Thyroid gland (tissue), 4 donors: ENCODE results near the gene RHBDL2. TPM values are rescaled to one million over a fixed set of nuclear protein-coding genes. Genes with fewer than 3 reads are reported as not detected.

Experiments used
- DNase-seq, 2 donors: peaks; one replicate each; pipeline ENCODE4 v3.0.0-alpha.2; 2019
- H3K27ac ChIP-seq, 3 donors: fragments of 200-600 bp; sonication (generic); 1 replicate in 2 of 3; 2 replicates in 1 of 3; pipeline ENCODE4 v1.5.1; 2016 to 2019; ENCODE audit warnings: mild to moderate bottlenecking in 1 of 3, moderate library complexity in 1 of 3
- H3K27me3 ChIP-seq: fragments of 200-600 bp; sonication (generic); one replicate; pipeline ENCODE4 v1.5.1; 2019
- H3K36me3 ChIP-seq, 2 donors: fragments of 200-600 bp; sonication (generic); one replicate each; pipeline ENCODE4 v1.5.1; 2016 to 2019
- H3K4me1 ChIP-seq, 2 donors: fragments of 200-600 bp; sonication (generic); one replicate each; pipeline ENCODE4 v1.5.1; 2017 to 2019
- H3K4me3 ChIP-seq, 3 donors: fragments of 200-600 bp; sonication (generic); replicated peaks in 1 of 3; 1 replicate in 2 of 3; 2 replicates in 1 of 3; pipeline ENCODE4 v1.5.1; 2016; ENCODE audit warnings: mild to moderate bottlenecking in 1 of 3
- H3K9me3 ChIP-seq: fragments of 200-600 bp; sonication (generic); one replicate; pipeline ENCODE4 v1.5.1; 2017
- POLR2A ChIP-seq, 2 donors: fragments of 450-650 bp; IDR thresholded peaks; one replicate each; pipeline ENCODE4 v1.6.1; 2017; ENCODE audit warnings: antibody characterized with exemption in 2 of 2, mild to moderate bottlenecking in 2 of 2, moderate library complexity in 1 of 2
- WGBS, 2 donors: methylation state at CpG; one replicate each; pipeline ENCODE4 v1.1.5; 2017; 5-methylcytosine and 5-hydroxymethylcytosine counted together
- intact Hi-C: fragments of 100-400 bp; cut with DNase I; formaldehyde crosslinking; loops from one replicate; pipeline ENCODE4 v1.15.1; 2023
- total RNA-seq, 4 donors: library from RNA; depleted of rRNA; stranded (reverse); fragments of >200 nt; gene quantifications; one replicate each; pipeline ENCODE4 v1.2.3, GENCODE V29; 2016
- TF ChIP-seq, protein P1 (sequence below), 6 experiments: fragments of 200-600 bp in 3 of 6; fragments of 450-650 bp in 3 of 6; sonication (generic) in 3 of 6; IDR thresholded peaks; one replicate each; pipeline ENCODE4 v1.5.1; 2016 to 2019; ENCODE audit warnings: antibody characterized with exemption in 6 of 6, mild to moderate bottlenecking in 2 of 6, inconsistent platforms in 1 of 6, moderate library complexity in 1 of 6

The RHBDL2 gene
- total RNA-seq, 4 donors from 2014 or later: not detected

DNA sequence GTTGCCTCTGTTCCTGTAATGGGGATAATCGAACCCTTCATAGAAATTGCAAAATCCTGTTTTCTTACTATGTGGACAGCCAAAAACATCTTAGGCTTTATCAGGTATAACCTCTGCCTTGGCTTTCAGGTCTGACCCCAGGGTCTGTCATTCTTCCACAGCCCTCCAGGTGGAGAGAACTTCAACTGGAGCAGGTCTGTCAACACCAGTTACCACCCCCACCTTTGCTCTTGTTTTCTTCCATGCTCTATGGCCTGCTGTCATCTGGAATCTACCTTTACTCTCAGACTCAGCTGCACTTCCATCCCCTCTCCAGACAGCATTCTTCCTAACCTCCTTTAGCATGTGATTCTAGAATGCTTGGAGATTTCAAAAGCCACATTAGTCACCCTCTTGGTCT is 49.9 kb downstream of the RHBDL2 start:
- no peaks in the 10 kb centered on the region for H3K9me3 ChIP-seq
- H3K4me1 ChIP-seq: no peaks in the 10 kb centered on the region
- WGBS, 2 donors: 81 to 88% methylated on average over 1 of the region's 1 CpG
- intact Hi-C loops: no loop called here
- no peaks in the 10 kb centered on the region for H3K27me3 ChIP-seq
- no peaks in the 10 kb centered on the region for H3K36me3 ChIP-seq
- TF ChIP-seq, protein P1, sequence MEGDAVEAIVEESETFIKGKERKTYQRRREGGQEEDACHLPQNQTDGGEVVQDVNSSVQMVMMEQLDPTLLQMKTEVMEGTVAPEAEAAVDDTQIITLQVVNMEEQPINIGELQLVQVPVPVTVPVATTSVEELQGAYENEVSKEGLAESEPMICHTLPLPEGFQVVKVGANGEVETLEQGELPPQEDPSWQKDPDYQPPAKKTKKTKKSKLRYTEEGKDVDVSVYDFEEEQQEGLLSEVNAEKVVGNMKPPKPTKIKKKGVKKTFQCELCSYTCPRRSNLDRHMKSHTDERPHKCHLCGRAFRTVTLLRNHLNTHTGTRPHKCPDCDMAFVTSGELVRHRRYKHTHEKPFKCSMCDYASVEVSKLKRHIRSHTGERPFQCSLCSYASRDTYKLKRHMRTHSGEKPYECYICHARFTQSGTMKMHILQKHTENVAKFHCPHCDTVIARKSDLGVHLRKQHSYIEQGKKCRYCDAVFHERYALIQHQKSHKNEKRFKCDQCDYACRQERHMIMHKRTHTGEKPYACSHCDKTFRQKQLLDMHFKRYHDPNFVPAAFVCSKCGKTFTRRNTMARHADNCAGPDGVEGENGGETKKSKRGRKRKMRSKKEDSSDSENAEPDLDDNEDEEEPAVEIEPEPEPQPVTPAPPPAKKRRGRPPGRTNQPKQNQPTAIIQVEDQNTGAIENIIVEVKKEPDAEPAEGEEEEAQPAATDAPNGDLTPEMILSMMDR (IDR thresholded peaks at IDR 0.05): no peak
- TF ChIP-seq POLR2A (IDR thresholded peaks at IDR 0.05): no peak
- no peak for DNase-seq
- H3K27ac ChIP-seq: no peak overlapping the region
- no peak overlapping the region for H3K4me3 ChIP-seq

- no peak overlapping the region for H3K4me3 ChIP-seq
- no peaks in the 10 kb centered on the region for H3K27me3 ChIP-seq
- WGBS, 2 donors: 87 to 89% methylated on average over 4 to 5 of the region's 5 CpGs
Measured at GRCh38 chr1:38889589-38889988, 52.0 kb downstream of the RHBDL2 start.

GRCh38 chr1:38888423-38889333 is 53.0 kb downstream of the RHBDL2 start:
- TF ChIP-seq POLR2A (IDR thresholded peaks at IDR 0.05): no peak
- TF ChIP-seq, protein P1 (IDR thresholded peaks at IDR 0.05): no peak
- WGBS, 2 donors: 72% methylated on average over 9 of the region's 9 CpGs
- intact Hi-C loops: no loop called here

More at GRCh38 chr1:38889589-38889988, 52.0 kb downstream of the RHBDL2 start:
- DNase-seq: no peak
- intact Hi-C loops: no loop called here
- Histone ChIP-seq H3K4me1 (no peaks in the 10 kb centered on the region), H3K27ac (no peak overlapping the region), H3K9me3 (no peaks in the 10 kb centered on the region), H3K36me3 (no peaks in the 10 kb centered on the region)
- TF ChIP-seq, protein P1 (IDR thresholded peaks at IDR 0.05): no peak
- no peak for TF ChIP-seq POLR2A (IDR thresholded peaks at IDR 0.05)

DNA sequence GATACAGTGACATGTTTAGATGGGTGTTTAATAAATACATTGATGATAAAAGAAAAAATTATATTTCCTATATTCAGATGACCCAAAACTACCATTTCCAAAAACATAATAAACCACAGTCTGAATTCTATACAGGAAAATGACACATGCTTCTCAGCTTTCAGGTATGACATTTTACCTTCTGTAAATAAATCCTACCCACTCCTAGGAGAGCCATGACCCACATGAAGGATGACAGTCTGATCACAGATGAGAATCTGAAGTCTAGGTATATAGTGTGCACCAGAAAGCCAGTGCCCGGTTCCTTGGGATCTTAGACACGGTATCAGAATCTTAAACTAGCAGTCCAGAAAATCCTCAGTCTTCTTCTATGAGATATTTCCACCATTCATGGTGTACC is 56.5 kb downstream of the RHBDL2 start:
- Histone ChIP-seq H3K27ac (no peak overlapping the region), H3K9me3 (no peaks in the 10 kb centered on the region), H3K27me3 (no peaks in the 10 kb centered on the region), H3K4me1 (no peaks in the 10 kb centered on the region), H3K36me3 (no peaks in the 10 kb centered on the region), H3K4me3 (no peak overlapping the region)
- DNase-seq: no peak
- no peak for TF ChIP-seq POLR2A (IDR thresholded peaks at IDR 0.05)
- TF ChIP-seq, protein P1 (IDR thresholded peaks at IDR 0.05): no peak
- intact Hi-C loops: no loop called here
- 78 to 100% methylated on average over 2 of the region's 2 CpGs for WGBS, 2 donors

More at GRCh38 chr1:38888423-38889333, 53.0 kb downstream of the RHBDL2 start:
- no peak for DNase-seq
- Histone ChIP-seq H3K36me3 (no peaks in the 10 kb centered on the region), H3K27me3 (no peaks in the 10 kb centered on the region), H3K27ac (no peak overlapping the region), H3K4me3 (no peak overlapping the region), H3K4me1 (no peaks in the 10 kb centered on the region), H3K9me3 (no peaks in the 10 kb centered on the region)

GRCh38 chr1:38881487-38881886 is 60.1 kb downstream of the RHBDL2 start, which contains the start of gene GJA9:
Gene GJA9, minus strand, starts transcription at chr1:38881587. Its CDS starts 5,489 bp downstream, at chr1:38876098.
- H3K4me3 ChIP-seq: no peak within 1 kb of the TSS
- H3K9me3 ChIP-seq: no peaks in the 10 kb centered on the region
- H3K4me1 ChIP-seq: no peaks in the 10 kb centered on the region
- DNase-seq: no peak
- H3K36me3 ChIP-seq: no peaks in the 10 kb centered on the region
- intact Hi-C loops: no loop called here
- no peak within 1 kb of the TSS for H3K27ac ChIP-seq
- TF ChIP-seq, protein P1 (IDR thresholded peaks at IDR 0.05): no peak
- no peak for TF ChIP-seq POLR2A (IDR thresholded peaks at IDR 0.05)
- no peaks in the 10 kb centered on the region for H3K27me3 ChIP-seq
